ENCODE results near the gene THAP3. TPM values are rescaled to one million over a fixed set of nuclear protein-coding genes. Genes with fewer than 3 reads are reported as not detected.
A peak's percentile ranks its signal among the peaks of the same experiment; 100 is the strongest.

THAP3 gene
- total RNA-seq, 1 donor from 2014 or later = 26.1 TPM

DNA sequence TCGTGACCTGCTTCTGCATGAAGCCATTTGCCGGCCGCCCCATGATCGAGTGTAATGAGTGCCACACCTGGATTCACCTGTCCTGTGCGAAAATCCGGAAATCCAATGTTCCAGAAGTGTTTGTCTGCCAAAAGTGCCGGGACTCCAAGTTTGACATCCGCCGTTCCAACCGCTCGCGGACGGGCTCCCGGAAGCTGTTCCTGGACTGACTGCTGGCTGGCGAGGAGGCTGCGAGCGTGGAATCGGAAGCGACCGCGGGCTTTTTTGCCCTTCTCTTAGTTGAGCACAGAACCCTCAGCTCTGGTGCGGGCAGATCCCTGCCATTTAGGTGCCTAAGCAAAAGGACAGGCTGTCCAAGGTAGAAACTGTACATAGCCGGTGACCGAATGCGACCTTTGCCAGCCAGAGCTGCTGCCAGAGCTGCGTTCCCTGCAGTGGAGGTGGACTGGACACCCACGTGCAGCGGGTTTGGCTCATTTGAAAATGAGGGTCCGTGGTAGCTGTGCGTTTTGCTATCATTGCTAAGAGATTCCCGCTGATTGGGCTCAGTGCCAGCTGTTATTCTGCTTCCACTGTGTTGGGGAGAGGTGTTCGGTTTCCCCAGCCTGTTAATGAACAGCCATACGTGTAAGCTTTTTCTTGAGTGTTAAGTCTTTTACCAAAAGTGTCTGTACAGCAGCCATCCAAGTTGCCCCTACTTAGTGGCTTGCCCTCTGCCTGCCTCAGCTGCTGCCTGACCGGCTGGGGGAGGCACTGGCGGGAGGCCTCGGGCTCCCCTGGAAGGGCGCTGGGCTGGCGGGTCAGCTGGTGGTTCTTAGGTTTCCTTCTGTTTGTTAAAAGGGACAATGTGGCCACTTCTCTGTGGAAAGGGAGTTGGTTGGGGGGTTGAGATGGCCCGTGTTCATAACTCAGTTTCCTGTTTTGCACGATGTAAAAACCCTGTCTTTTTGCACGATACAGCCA lies 3.0 kb upstream of the THAP3 start:
- peaks cover 28% of the 10 kb centered on the region for H3K4me1 Mint-ChIP-seq
- DNase-seq (ENCODE audit: low read depth, low spot score) = no peak
- TF ChIP-seq, protein P1, sequence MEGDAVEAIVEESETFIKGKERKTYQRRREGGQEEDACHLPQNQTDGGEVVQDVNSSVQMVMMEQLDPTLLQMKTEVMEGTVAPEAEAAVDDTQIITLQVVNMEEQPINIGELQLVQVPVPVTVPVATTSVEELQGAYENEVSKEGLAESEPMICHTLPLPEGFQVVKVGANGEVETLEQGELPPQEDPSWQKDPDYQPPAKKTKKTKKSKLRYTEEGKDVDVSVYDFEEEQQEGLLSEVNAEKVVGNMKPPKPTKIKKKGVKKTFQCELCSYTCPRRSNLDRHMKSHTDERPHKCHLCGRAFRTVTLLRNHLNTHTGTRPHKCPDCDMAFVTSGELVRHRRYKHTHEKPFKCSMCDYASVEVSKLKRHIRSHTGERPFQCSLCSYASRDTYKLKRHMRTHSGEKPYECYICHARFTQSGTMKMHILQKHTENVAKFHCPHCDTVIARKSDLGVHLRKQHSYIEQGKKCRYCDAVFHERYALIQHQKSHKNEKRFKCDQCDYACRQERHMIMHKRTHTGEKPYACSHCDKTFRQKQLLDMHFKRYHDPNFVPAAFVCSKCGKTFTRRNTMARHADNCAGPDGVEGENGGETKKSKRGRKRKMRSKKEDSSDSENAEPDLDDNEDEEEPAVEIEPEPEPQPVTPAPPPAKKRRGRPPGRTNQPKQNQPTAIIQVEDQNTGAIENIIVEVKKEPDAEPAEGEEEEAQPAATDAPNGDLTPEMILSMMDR (conservative IDR thresholded peaks at IDR 0.05) = no peak
- H3K36me3 Mint-ChIP-seq (ENCODE audit: low read depth) = peaks cover 7% of the 10 kb centered on the region
- H3K27me3 Mint-ChIP-seq (ENCODE audit: low read depth) = no peaks in the 10 kb centered on the region
- H3K4me3 Mint-ChIP-seq = peak overlapping the region; percentile 92
- peak overlapping the region; percentile 35 for H3K27ac Mint-ChIP-seq (ENCODE audit: unreplicated experiment)
- H3K9me3 Mint-ChIP-seq = no peaks in the 10 kb centered on the region

DNA sequence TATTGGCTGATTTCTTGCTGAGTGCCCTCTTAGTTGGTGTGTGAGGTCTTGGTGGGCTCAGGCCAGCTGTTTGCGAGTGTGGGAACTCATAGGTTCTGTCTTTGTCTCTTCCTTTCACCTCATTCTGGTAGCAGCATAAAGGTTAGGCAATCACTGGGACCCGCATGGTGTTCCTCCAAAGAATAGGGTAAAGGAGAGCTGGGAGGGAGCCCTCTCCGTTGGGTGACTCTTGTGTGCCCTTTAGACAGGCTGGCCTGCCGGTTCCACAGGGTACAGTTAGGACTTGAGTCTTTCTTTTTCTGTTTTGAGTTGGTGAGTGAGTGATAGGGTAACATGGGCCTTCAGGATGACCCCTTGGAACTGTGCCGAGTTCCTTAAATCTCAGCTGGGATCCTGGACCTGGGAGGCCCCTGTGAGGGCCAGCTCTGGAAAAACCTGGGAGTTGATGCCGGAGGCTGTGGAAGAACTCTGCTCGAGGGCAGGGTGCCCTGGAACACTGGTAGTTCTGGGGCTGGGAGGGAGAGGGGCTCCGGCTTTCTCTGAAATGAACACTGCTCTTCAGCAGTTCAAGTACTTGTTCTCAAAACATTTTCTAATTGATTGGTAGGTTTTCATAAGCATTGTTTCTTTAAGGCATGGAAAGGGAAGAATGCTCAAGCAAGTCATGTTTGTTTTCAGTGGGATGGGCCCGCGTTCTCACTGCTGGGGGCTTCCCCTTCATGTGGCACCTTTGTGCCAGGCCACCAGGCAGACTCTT lies 2.1 kb upstream of the THAP3 start:
- no peaks in the 10 kb centered on the region for H3K9me3 Mint-ChIP-seq
- peak overlapping the region; percentile 35 for H3K27ac Mint-ChIP-seq (ENCODE audit: unreplicated experiment)
- peaks cover 9% of the 10 kb centered on the region for H3K36me3 Mint-ChIP-seq (ENCODE audit: low read depth)
- peak overlapping the region; percentile 92 for H3K4me3 Mint-ChIP-seq
- TF ChIP-seq, protein P1 (conservative IDR thresholded peaks at IDR 0.05) = no peak
- no peaks in the 10 kb centered on the region for H3K27me3 Mint-ChIP-seq (ENCODE audit: low read depth)
- no peak for DNase-seq (ENCODE audit: low read depth, low spot score)
- H3K4me1 Mint-ChIP-seq = peaks cover 31% of the 10 kb centered on the region

GRCh38 chr1:6623269-6623965 lies 1.3 kb upstream of the THAP3 start:
- Mint-ChIP-seq H3K9me3 (no peaks in the 10 kb centered on the region), H3K27ac (ENCODE audit: unreplicated experiment) (no peak overlapping the region), H3K4me3 (peak overlapping the region; percentile 92), H3K27me3 (ENCODE audit: low read depth) (no peaks in the 10 kb centered on the region), H3K36me3 (ENCODE audit: low read depth) (peaks cover 10% of the 10 kb centered on the region), H3K4me1 (peaks cover 30% of the 10 kb centered on the region)
- TF ChIP-seq, protein P1 (conservative IDR thresholded peaks at IDR 0.05) = no peak
- DNase-seq (ENCODE audit: low read depth, low spot score) = no peak

DNA sequence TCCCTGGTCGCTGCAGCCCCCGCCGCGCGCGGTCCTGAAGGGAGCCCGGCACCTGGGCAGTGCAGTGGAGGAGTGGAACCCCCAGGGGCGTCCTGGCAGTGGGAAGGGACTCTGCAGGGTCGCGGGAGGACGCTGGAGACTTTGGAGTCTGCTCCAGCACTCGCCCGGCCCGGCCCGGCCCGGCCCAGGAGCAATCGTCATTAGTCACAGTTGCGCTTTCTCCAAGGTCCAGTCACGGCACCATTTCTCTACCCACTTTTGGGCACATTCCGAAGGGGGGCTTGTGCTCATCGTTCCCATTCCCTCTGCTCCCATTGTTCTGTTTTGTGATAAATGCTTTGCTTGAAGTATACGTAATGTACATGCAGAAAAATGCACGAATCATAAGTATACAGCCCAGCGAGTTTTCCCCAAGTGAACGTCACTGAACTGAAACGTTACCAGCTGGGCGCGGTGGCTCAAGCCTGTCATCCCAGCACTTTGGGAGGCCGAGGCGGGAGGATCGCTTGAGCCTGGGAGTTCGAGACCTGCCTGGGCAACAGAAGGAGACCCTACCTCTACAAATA lies 999 bp downstream of the THAP3 start:
- no peaks in the 10 kb centered on the region for H3K9me3 Mint-ChIP-seq
- DNase-seq (ENCODE audit: low read depth, low spot score) = peak; percentile 11
- peak overlapping the region; percentile 88 for H3K4me3 Mint-ChIP-seq
- no peaks in the 10 kb centered on the region for H3K27me3 Mint-ChIP-seq (ENCODE audit: low read depth)
- H3K36me3 Mint-ChIP-seq (ENCODE audit: low read depth) = peaks cover 12% of the 10 kb centered on the region
- H3K27ac Mint-ChIP-seq (ENCODE audit: unreplicated experiment) = peak overlapping the region; percentile 37
- TF ChIP-seq, protein P1 (conservative IDR thresholded peaks at IDR 0.05) = peak; percentile 10
- peaks cover 30% of the 10 kb centered on the region for H3K4me1 Mint-ChIP-seq

DNA sequence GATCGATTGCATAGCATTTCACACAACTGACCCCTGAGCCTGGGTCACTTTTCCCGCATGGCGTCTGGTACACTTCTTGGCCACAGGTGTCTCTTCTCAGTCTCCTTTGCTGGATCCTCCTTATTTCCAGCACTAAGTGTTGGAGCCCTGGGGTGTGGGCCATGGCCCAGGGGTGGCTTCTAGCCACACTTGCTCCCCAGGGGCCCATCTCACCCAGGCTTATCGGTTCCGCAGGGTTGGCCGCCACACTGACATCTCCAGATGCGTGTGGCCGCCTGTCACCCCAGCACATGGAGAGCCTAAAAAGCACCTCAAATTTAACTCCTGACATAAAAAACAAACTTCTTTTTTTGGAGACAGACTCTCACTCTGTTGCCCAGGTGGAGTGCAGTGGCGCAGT lies 2.4 kb downstream of the THAP3 start:
- DNase-seq (ENCODE audit: low read depth, low spot score) = no peak
- H3K27ac Mint-ChIP-seq (ENCODE audit: unreplicated experiment) = no peak overlapping the region
- H3K4me3 Mint-ChIP-seq = peak overlapping the region; percentile 88
- H3K36me3 Mint-ChIP-seq (ENCODE audit: low read depth) = peaks cover 9% of the 10 kb centered on the region
- H3K4me1 Mint-ChIP-seq = peaks cover 30% of the 10 kb centered on the region
- no peaks in the 10 kb centered on the region for H3K9me3 Mint-ChIP-seq
- H3K27me3 Mint-ChIP-seq (ENCODE audit: low read depth) = no peaks in the 10 kb centered on the region
- TF ChIP-seq, protein P1 (conservative IDR thresholded peaks at IDR 0.05) = no peak
